ENCODE results near the gene HOXC5. TPM values are rescaled to one million over a fixed set of nuclear protein-coding genes. Genes with fewer than 3 reads are reported as not detected.
A peak's percentile ranks its signal among the peaks of the same experiment; 100 is the strongest.
"Not testable (repeated sequence)": the region's sequence is repeated elsewhere in the genome, so short reads cannot be mapped to it uniquely, and the experiment has no call there.

HOXC5 gene
- total RNA-seq, 2 experiments from 2014 or later: not detected

- H3K79me2 ChIP-seq (ENCODE audit: insufficient read depth, low read depth, low read length); H3K4me1 ChIP-seq (ENCODE audit: insufficient read depth, low read length, poor library complexity, severe bottlenecking); H3K9me2 ChIP-seq (ENCODE audit: insufficient read depth, low read length); BruUV-seq (replicated peaks); H4K20me1 ChIP-seq (ENCODE audit: insufficient read depth, low read length); H3K9me3 ChIP-seq (ENCODE audit: low read length); intact Hi-C loops (cut with micrococcal nuclease; ENCODE audit: unreplicated experiment); H3K36me3 ChIP-seq (ENCODE audit: insufficient read depth, low read length): not testable (repeated sequence)
- ChIA-PET POLR2A (interaction anchor here (1.3 kb wide), 1 partner anchor 28 kb away, joined by 4 read pairs; the partner anchor contains the start of gene HOXC4), CTCF (ENCODE audit: unreplicated experiment) (interaction anchor here (0.6 to 0.7 kb wide), 3 partner anchors 24 to 380 kb away, joined by 4 to 6 read pairs (median 5); no protein-coding TSS in a partner anchor)
- Histone ChIP-seq H3K4me3 (ENCODE audit: low read depth, low read length, poor library complexity, severe bottlenecking) (peak overlapping the region; percentile 57), H3K4me2 (ENCODE audit: low read length) (peak overlapping the region; percentile 62), H3K27ac (ENCODE audit: low read depth, low read length, poor library complexity, severe bottlenecking) (peak overlapping the region; percentile 37), H2AFZ (ENCODE audit: low read length) (peak overlapping the region; percentile 48; the same call in 1 of the 2 replicates)
- peak; percentile 22 for DNase-seq (ENCODE audit: low spot score)
These were observed 48.9 kb downstream of the HOXC5 start for GRCh38 chr12:54081581-54082396.

DNA sequence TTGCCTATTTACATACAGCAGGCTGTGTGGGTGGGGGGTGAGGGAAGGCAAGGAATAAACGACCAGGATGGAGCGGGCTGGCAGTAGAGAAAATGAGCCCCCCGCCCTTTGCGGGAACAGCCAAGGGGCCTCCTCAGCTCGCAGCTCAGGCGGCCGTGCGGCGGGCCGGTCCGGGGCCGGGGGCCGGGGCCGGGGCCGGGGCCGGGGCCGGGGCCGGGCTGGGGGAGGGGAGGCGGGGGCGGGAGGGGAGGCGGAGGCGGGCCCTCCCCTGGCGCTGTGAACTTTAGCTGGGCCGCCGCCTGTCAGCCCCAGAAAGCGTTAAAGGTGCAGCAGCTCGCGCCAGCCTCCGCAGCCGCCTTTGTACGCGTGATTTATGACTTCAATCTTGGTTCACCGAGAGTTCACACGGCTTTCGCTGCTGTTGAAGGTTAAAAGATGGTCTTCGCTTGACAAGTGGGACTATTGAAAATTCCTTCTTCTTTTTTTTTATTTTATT is 49.6 kb downstream of the HOXC5 start:
- DNase-seq (ENCODE audit: low spot score): peak; percentile 39
- no peaks in the 10 kb centered on the region for H3K9me2 ChIP-seq (ENCODE audit: insufficient read depth, low read length)
- ChIA-PET CTCF (ENCODE audit: unreplicated experiment) (interaction anchor here (0.6 kb wide), 2 partner anchors 24 to 380 kb away, joined by 5 to 6 read pairs; no protein-coding TSS in a partner anchor), POLR2A (interaction anchor here (0.6 to 1.3 kb wide), 3 partner anchors 29 to 355 kb away, joined by 3 to 4 read pairs (median 4); partner anchors contain the start of gene HOXC4)
- peak overlapping the region; percentile 62 for H3K4me2 ChIP-seq (ENCODE audit: low read length)
- peak overlapping the region; percentile 37 for H3K27ac ChIP-seq (ENCODE audit: low read depth, low read length, poor library complexity, severe bottlenecking)
- no peaks in the 10 kb centered on the region for H3K9me3 ChIP-seq (ENCODE audit: low read length)
- no peaks in the 10 kb centered on the region for H3K79me2 ChIP-seq (ENCODE audit: insufficient read depth, low read depth, low read length)
- no peak for TF ChIP-seq EZH2phosphoT487 (IDR thresholded peaks at IDR 0.05; ENCODE audit: borderline replicate concordance, low read depth, low read length)
- TF ChIP-seq, protein P1, sequence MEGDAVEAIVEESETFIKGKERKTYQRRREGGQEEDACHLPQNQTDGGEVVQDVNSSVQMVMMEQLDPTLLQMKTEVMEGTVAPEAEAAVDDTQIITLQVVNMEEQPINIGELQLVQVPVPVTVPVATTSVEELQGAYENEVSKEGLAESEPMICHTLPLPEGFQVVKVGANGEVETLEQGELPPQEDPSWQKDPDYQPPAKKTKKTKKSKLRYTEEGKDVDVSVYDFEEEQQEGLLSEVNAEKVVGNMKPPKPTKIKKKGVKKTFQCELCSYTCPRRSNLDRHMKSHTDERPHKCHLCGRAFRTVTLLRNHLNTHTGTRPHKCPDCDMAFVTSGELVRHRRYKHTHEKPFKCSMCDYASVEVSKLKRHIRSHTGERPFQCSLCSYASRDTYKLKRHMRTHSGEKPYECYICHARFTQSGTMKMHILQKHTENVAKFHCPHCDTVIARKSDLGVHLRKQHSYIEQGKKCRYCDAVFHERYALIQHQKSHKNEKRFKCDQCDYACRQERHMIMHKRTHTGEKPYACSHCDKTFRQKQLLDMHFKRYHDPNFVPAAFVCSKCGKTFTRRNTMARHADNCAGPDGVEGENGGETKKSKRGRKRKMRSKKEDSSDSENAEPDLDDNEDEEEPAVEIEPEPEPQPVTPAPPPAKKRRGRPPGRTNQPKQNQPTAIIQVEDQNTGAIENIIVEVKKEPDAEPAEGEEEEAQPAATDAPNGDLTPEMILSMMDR (conservative IDR thresholded peaks at IDR 0.05; ENCODE audit: low read length): no peak
- no TSS peak for BruUV-seq (replicated peaks)
- H2AFZ ChIP-seq (ENCODE audit: low read length): peak overlapping the region; percentile 48; the same call in 1 of the 2 replicates
- H3K4me1 ChIP-seq (ENCODE audit: insufficient read depth, low read length, poor library complexity, severe bottlenecking): peaks cover 8% of the 10 kb centered on the region
- H4K20me1 ChIP-seq (ENCODE audit: insufficient read depth, low read length): no peaks in the 10 kb centered on the region
- intact Hi-C loops (cut with micrococcal nuclease; ENCODE audit: unreplicated experiment): no loop called here
- no peaks in the 10 kb centered on the region for H3K36me3 ChIP-seq (ENCODE audit: insufficient read depth, low read length)
- peak overlapping the region; percentile 57 for H3K4me3 ChIP-seq (ENCODE audit: low read depth, low read length, poor library complexity, severe bottlenecking)

Small RNA genes within 50 kb of the gene (microRNA-seq; reads per million reads assigned to microRNA genes)
- 6.1 reads per million for gene MIR196A2 (ENCODE audit: borderline replicate concordance)
- 9.1 reads per million, percentile 11 among the genes with 10 or more reads in this experiment for gene MIR615 (ENCODE audit: borderline replicate concordance)

Small RNA genes within 50 kb of the gene (small RNA-seq; reads per million reads assigned to genes)
- gene HOXC5 (not detected), gene MIR196A2 (not detected), gene MIR615 (not detected)

Other genes starting within 250 kb of the HOXC5 start
- 0.06 and 0.10 TPM in 2 replicates for gene HOXC13, start 94.2 kb upstream of the HOXC5 start, total RNA-seq (2014; rRNA removed; shearing (Covaris generic))
- not detected in 2 replicates for gene HOXC13, start 94.2 kb upstream of the HOXC5 start, total RNA-seq (2022)
- gene HOXC12, start 78.1 kb upstream of the HOXC5 start, total RNA-seq (2014; rRNA removed; shearing (Covaris generic)): not detected in 2 replicates
- gene HOXC12, start 78.1 kb upstream of the HOXC5 start, total RNA-seq (2022): not detected in 2 replicates
- 1.4 and 2.3 TPM in 2 replicates for gene HOXC11, start 59.9 kb upstream of the HOXC5 start, total RNA-seq (2014; rRNA removed; shearing (Covaris generic))
- 2.7 and 3.8 TPM in 2 replicates for gene HOXC11, start 59.9 kb upstream of the HOXC5 start, total RNA-seq (2022)
- gene HOTAIR, start 58.1 kb upstream of the HOXC5 start, total RNA-seq (2014; rRNA removed; shearing (Covaris generic)): 0.88 and 1.6 TPM in 2 replicates
- 3.6 and 5.3 TPM in 2 replicates for gene HOTAIR, start 58.1 kb upstream of the HOXC5 start, total RNA-seq (2022)
- 0.28 TPM in 1 of 2 replicates, not detected in the other for gene HOXC10, start 47.9 kb upstream of the HOXC5 start, total RNA-seq (2014; rRNA removed; shearing (Covaris generic))
- gene HOXC10, start 47.9 kb upstream of the HOXC5 start, total RNA-seq (2022): 0.25 TPM in 1 of 2 replicates, not detected in the other
- gene HOXC9, start 32.9 kb upstream of the HOXC5 start, total RNA-seq (2014; rRNA removed; shearing (Covaris generic)): not detected in 2 replicates
- gene HOXC9, start 32.9 kb upstream of the HOXC5 start, total RNA-seq (2022): 0.42 and 0.57 TPM in 2 replicates
- gene HOXC8, start 24.1 kb upstream of the HOXC5 start, total RNA-seq (2014; rRNA removed; shearing (Covaris generic)): not detected in 2 replicates
- not detected in 2 replicates for gene HOXC8, start 24.1 kb upstream of the HOXC5 start, total RNA-seq (2022)
- 0.92 and 1.6 TPM in 2 replicates for gene HOXC6, start 4.6 kb upstream of the HOXC5 start, total RNA-seq (2014; rRNA removed; shearing (Covaris generic))
- 2.7 and 3.7 TPM in 2 replicates for gene HOXC6, start 4.6 kb upstream of the HOXC5 start, total RNA-seq (2022)
- gene HOXC4, start 20.8 kb downstream of the HOXC5 start, total RNA-seq (2014; rRNA removed; shearing (Covaris generic)): 6.2 and 7.1 TPM in 2 replicates
- 20.0 and 20.1 TPM in 2 replicates for gene HOXC4, start 20.8 kb downstream of the HOXC5 start, total RNA-seq (2022)
- gene SMUG1, start 155.9 kb downstream of the HOXC5 start, total RNA-seq (2014; rRNA removed; shearing (Covaris generic)): 28.2 and 42.5 TPM in 2 replicates
- gene SMUG1, start 155.9 kb downstream of the HOXC5 start, total RNA-seq (2022): 36.0 and 37.9 TPM in 2 replicates
- 97.8 and 115 TPM in 2 replicates for gene CBX5, start 247.1 kb downstream of the HOXC5 start, total RNA-seq (2014; rRNA removed; shearing (Covaris generic))
- gene CBX5, start 247.1 kb downstream of the HOXC5 start, total RNA-seq (2022): 299 and 321 TPM in 2 replicates
- gene HNRNPA1, start 247.7 kb downstream of the HOXC5 start, total RNA-seq (2014; rRNA removed; shearing (Covaris generic)): 713 and 899 TPM in 2 replicates
- 2,128 and 2,331 TPM in 2 replicates for gene HNRNPA1, start 247.7 kb downstream of the HOXC5 start, total RNA-seq (2022)

All from OCI-LY7 (cell line).